MM.1S (cell line): Measurements from ENCODE around the gene MRPS15.

Source experiments
- CTCF ChIP-seq: fragments of 300-600 bp; sonication (generic); IDR thresholded peaks from 2 replicates; pipeline ENCODE4 v1.5.1; 2016; ENCODE audit warnings: antibody characterized with exemption, low read length, mixed read lengths
- EZH2 ChIP-seq: fragments of 300-600 bp; sonication (generic); optimal IDR thresholded peaks from 2 replicates; pipeline ENCODE3; 2017; ENCODE audit warnings: low read depth, mild to moderate bottlenecking, antibody characterized with exemption, low read length, mixed read lengths
- EZH2phosphoT487 ChIP-seq: fragments of 300-600 bp; sonication (generic); IDR thresholded peaks from 2 replicates; pipeline ENCODE4 v1.6.1; 2018; ENCODE audit warnings: antibody characterized with exemption, low read length

- no peak for TF ChIP-seq CTCF
- TF ChIP-seq EZH2, result no peak
- no peak for TF ChIP-seq EZH2phosphoT487
Measured at GRCh38 chr1:36512842-36513241, 48.7 kb upstream of the MRPS15 start.
